Measurements from ENCODE around the gene AP1M1.

GRCh38 chr19:16191216-16191908 is 6.3 kb upstream of the AP1M1 start:
- TF ChIP-seq CTCF (IDR thresholded peaks at IDR 0.05): no peak
- TF ChIP-seq POLR2A (IDR thresholded peaks at IDR 0.05): no peak

Data from thyroid gland (tissue), 4 donors.